Transverse colon (tissue), 3 donors: Measurements from ENCODE around the gene XRN1.

Experiments used
- POLR2A ChIP-seq: fragments of 450-650 bp; IDR thresholded peaks from one replicate; pipeline ENCODE4 v1.6.1; 2016; ENCODE audit warnings: antibody characterized with exemption, mild to moderate bottlenecking, moderate library complexity
- TF ChIP-seq, protein P1 (sequence below), 5 experiments: fragments of 200-600 bp in 3 of 5; fragments of 450-650 bp in 2 of 5; sonication (generic) in 3 of 5; IDR thresholded peaks; 1 replicate in 2 of 5; 2 replicates in 3 of 5; pipeline ENCODE4 v1.5.1; 2016 to 2017; ENCODE audit warnings: antibody characterized with exemption in 5 of 5, inconsistent platforms in 3 of 5, mild to moderate bottlenecking in 2 of 5, moderate library complexity in 1 of 5

DNA sequence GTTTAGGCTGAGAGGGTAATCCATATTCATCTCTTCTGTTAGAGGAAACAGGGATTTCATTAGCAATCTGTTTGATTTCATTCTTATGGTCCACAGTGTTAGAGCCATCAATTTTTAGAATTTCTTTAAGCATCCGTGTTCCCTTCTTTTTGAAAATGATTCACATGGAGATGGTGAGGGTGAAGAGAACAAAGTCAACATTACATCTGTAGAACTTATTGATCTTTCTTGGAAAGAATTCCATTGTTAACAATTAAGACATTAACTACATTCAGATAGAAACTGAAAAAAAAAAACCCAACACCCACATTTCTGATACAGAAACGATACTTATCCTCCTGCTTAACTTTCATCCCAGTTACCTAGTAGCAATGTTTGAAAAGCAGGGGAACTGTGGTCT lies 115.4 kb downstream of the XRN1 start:
- TF ChIP-seq, protein P1, sequence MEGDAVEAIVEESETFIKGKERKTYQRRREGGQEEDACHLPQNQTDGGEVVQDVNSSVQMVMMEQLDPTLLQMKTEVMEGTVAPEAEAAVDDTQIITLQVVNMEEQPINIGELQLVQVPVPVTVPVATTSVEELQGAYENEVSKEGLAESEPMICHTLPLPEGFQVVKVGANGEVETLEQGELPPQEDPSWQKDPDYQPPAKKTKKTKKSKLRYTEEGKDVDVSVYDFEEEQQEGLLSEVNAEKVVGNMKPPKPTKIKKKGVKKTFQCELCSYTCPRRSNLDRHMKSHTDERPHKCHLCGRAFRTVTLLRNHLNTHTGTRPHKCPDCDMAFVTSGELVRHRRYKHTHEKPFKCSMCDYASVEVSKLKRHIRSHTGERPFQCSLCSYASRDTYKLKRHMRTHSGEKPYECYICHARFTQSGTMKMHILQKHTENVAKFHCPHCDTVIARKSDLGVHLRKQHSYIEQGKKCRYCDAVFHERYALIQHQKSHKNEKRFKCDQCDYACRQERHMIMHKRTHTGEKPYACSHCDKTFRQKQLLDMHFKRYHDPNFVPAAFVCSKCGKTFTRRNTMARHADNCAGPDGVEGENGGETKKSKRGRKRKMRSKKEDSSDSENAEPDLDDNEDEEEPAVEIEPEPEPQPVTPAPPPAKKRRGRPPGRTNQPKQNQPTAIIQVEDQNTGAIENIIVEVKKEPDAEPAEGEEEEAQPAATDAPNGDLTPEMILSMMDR (IDR thresholded peaks at IDR 0.05): no peak
- TF ChIP-seq POLR2A: no peak
